ENCODE results near the gene ZFYVE9.

- TF ChIP-seq YY1 (IDR thresholded peaks at IDR 0.05; ENCODE audit: insufficient read depth, insufficient replicate concordance, low read depth, low read length) (no peak), TBL1XR1 (IDR thresholded peaks at IDR 0.05; ENCODE audit: borderline replicate concordance, low read length, partially characterized antibody) (no peak), JUN (CRISPR knock-in tag; IDR thresholded peaks at IDR 0.05) (no peak), CTCF (CRISPR knock-in tag; IDR thresholded peaks at IDR 0.05) (no peak), CBX5 (CRISPR knock-in tag; IDR thresholded peaks at IDR 0.05; ENCODE audit: borderline replicate concordance) (no peak), MTA3 (CRISPR knock-in tag; IDR thresholded peaks at IDR 0.05) (no peak), TAF1 (CRISPR knock-in tag; IDR thresholded peaks at IDR 0.05) (no peak), HOXA7 (CRISPR knock-in tag; IDR thresholded peaks at IDR 0.05) (no peak)
- TF ChIP-seq, protein P1, sequence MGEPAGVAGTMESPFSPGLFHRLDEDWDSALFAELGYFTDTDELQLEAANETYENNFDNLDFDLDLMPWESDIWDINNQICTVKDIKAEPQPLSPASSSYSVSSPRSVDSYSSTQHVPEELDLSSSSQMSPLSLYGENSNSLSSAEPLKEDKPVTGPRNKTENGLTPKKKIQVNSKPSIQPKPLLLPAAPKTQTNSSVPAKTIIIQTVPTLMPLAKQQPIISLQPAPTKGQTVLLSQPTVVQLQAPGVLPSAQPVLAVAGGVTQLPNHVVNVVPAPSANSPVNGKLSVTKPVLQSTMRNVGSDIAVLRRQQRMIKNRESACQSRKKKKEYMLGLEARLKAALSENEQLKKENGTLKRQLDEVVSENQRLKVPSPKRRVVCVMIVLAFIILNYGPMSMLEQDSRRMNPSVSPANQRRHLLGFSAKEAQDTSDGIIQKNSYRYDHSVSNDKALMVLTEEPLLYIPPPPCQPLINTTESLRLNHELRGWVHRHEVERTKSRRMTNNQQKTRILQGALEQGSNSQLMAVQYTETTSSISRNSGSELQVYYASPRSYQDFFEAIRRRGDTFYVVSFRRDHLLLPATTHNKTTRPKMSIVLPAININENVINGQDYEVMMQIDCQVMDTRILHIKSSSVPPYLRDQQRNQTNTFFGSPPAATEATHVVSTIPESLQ (CRISPR knock-in tag; conservative IDR thresholded peaks at IDR 0.05), result no peak
- TF ChIP-seq, protein P2, sequence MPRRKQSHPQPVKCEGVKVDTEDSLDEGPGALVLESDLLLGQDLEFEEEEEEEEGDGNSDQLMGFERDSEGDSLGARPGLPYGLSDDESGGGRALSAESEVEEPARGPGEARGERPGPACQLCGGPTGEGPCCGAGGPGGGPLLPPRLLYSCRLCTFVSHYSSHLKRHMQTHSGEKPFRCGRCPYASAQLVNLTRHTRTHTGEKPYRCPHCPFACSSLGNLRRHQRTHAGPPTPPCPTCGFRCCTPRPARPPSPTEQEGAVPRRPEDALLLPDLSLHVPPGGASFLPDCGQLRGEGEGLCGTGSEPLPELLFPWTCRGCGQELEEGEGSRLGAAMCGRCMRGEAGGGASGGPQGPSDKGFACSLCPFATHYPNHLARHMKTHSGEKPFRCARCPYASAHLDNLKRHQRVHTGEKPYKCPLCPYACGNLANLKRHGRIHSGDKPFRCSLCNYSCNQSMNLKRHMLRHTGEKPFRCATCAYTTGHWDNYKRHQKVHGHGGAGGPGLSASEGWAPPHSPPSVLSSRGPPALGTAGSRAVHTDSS (CRISPR knock-in tag; conservative IDR thresholded peaks at IDR 0.05), result no peak
Observed at GRCh38 chr1:52332411-52332810, 190.5 kb downstream of the ZFYVE9 start.

All from HepG2 (cell line).